Stimulated activated naive B cell treated with anti-CD40 and anti-IgM and Interleukin-4, amounts not matched to agents 10 μg/mL and 1 μg/mL and 100 μg/mL, for 72 hours (primary cell): ENCODE data around the gene PARVB.

Experiments used
- ATAC-seq, 2 donors: fragments of 150-1000 bp; cut with Tn5 transposase; replicated peaks; 2 replicates each; pipeline ENCODE4 v1.10.0; 2021; ENCODE audit warnings: moderate library complexity in 1 of 2
- DNase-seq: peaks from one replicate; pipeline ENCODE4 v3.0.0; 2021
- H3K27ac Mint-ChIP-seq: one replicate; pipeline ENCODE4 v1.8.0; 2022; ENCODE audit warnings: mild to moderate bottlenecking, mixed read lengths
- H3K27me3 Mint-ChIP-seq, 2 donors: one replicate each; pipeline ENCODE4 v1.8.0; 2022; ENCODE audit warnings: mixed read lengths in 2 of 2
- H3K36me3 Mint-ChIP-seq, 2 donors: one replicate each; pipeline ENCODE4 v1.8.0; 2022; ENCODE audit warnings: mixed read lengths in 2 of 2, mild to moderate bottlenecking in 1 of 2
- H3K4me1 Mint-ChIP-seq, 2 donors: one replicate each; pipeline ENCODE4 v1.8.0; 2022; ENCODE audit warnings: mixed read lengths in 2 of 2, mild to moderate bottlenecking in 1 of 2
- H3K4me3 Mint-ChIP-seq, 2 donors: one replicate each; pipeline ENCODE4 v1.8.0; 2022; ENCODE audit warnings: mild to moderate bottlenecking in 2 of 2, mixed read lengths in 2 of 2, moderate library complexity in 1 of 2
- H3K9me3 Mint-ChIP-seq, 2 donors: one replicate each; pipeline ENCODE4 v1.8.0; 2022; ENCODE audit warnings: mixed read lengths in 2 of 2, mild to moderate bottlenecking in 1 of 2

PARVB gene

GRCh38 chr22:44086271-44087088 is 62.4 kb downstream of the PARVB start:
- Mint-ChIP-seq H3K36me3 (peaks cover 33 to 51% of the 10 kb centered on the region in 2 donors), H3K4me1 (peaks cover 10 to 11% of the 10 kb centered on the region in 2 donors), H3K4me3 (no peak overlapping the region), H3K27ac (no peak overlapping the region), H3K9me3 (peaks cover 0 to 7% of the 10 kb centered on the region in 2 donors), H3K27me3 (no peaks in the 10 kb centered on the region)
- DNase-seq: no peak
- no peak for ATAC-seq

DNA sequence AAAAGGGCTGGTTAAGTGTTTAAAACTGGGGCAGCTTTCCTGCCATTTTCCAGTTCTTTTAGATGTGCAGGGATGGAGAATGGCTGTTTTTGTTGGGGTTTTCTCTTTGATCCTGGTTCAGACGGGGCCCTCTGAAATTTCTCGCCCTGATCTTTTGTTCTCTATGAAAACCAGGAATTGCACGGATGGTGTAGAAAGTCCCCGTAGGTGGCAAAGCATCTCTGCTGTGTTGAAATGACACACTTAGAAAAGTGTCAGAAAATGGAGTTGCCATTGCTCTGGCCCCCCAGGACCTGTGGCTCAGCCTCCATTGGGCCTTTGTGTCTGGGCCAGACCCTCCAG is 63.0 kb downstream of the PARVB start:
- H3K27me3 Mint-ChIP-seq: no peaks in the 10 kb centered on the region
- no peak overlapping the region for H3K4me3 Mint-ChIP-seq
- ATAC-seq (no peak), DNase-seq (no peak)
- H3K36me3 Mint-ChIP-seq: peaks cover 33 to 53% of the 10 kb centered on the region in 2 donors
- peaks cover 10 to 12% of the 10 kb centered on the region in 2 donors for H3K4me1 Mint-ChIP-seq
- H3K9me3 Mint-ChIP-seq: peaks cover 0 to 7% of the 10 kb centered on the region in 2 donors
- H3K27ac Mint-ChIP-seq: no peak overlapping the region

GRCh38 chr22:44088976-44089570 is 65.0 kb downstream of the PARVB start:
- no peak for ATAC-seq
- Mint-ChIP-seq H3K36me3 (peaks cover 25 to 59% of the 10 kb centered on the region in 2 donors), H3K9me3 (peaks cover 0 to 3% of the 10 kb centered on the region in 2 donors), H3K27ac (peak overlapping the region; percentile 62), H3K4me3 (peak overlapping the region in 1 of 2 donors; percentile 36), H3K27me3 (no peaks in the 10 kb centered on the region), H3K4me1 (peaks cover 6 to 10% of the 10 kb centered on the region in 2 donors)
- no peak for DNase-seq

- Mint-ChIP-seq H3K27me3 (no peaks in the 10 kb centered on the region), H3K27ac (no peak overlapping the region), H3K36me3 (peaks cover 22 to 56% of the 10 kb centered on the region in 2 donors), H3K4me3 (no peak overlapping the region), H3K9me3 (no peaks in the 10 kb centered on the region), H3K4me1 (peaks cover 6 to 10% of the 10 kb centered on the region in 2 donors)
- DNase-seq (no peak), ATAC-seq (no peak)
Measured at GRCh38 chr22:44089717-44090570, 65.8 kb downstream of the PARVB start.

GRCh38 chr22:44090571-44090905 is 66.4 kb downstream of the PARVB start:
- Mint-ChIP-seq H3K27ac (no peak overlapping the region), H3K9me3 (no peaks in the 10 kb centered on the region), H3K27me3 (no peaks in the 10 kb centered on the region), H3K4me1 (peaks cover 6 to 9% of the 10 kb centered on the region in 2 donors), H3K4me3 (no peak overlapping the region), H3K36me3 (peaks cover 18 to 57% of the 10 kb centered on the region in 2 donors)
- DNase-seq (no peak), ATAC-seq (no peak)

GRCh38 chr22:44091021-44091721 is 67.1 kb downstream of the PARVB start:
- Mint-ChIP-seq H3K4me1 (peaks cover 6% of the 10 kb centered on the region in 2 donors), H3K27ac (no peak overlapping the region), H3K27me3 (no peaks in the 10 kb centered on the region), H3K36me3 (peaks cover 17 to 55% of the 10 kb centered on the region in 2 donors), H3K9me3 (no peaks in the 10 kb centered on the region), H3K4me3 (no peak overlapping the region)
- ATAC-seq (peak; percentile 41), DNase-seq (no peak)

GRCh38 chr22:44091751-44092150 is 67.6 kb downstream of the PARVB start:
- no peak overlapping the region for H3K27ac Mint-ChIP-seq
- H3K36me3 Mint-ChIP-seq: peaks cover 17 to 55% of the 10 kb centered on the region in 2 donors
- ATAC-seq: no peak
- no peak overlapping the region for H3K4me3 Mint-ChIP-seq
- no peak for DNase-seq
- peaks cover 6% of the 10 kb centered on the region in 2 donors for H3K4me1 Mint-ChIP-seq
- H3K27me3 Mint-ChIP-seq: no peaks in the 10 kb centered on the region
- H3K9me3 Mint-ChIP-seq: no peaks in the 10 kb centered on the region

- Mint-ChIP-seq H3K27ac (no peak overlapping the region), H3K27me3 (no peaks in the 10 kb centered on the region), H3K4me3 (no peak overlapping the region), H3K4me1 (peaks cover 6% of the 10 kb centered on the region in 2 donors), H3K36me3 (peaks cover 20 to 57% of the 10 kb centered on the region in 2 donors), H3K9me3 (no peaks in the 10 kb centered on the region)
- DNase-seq (no peak), ATAC-seq (no peak)
Measured at GRCh38 chr22:44092636-44093220, 68.6 kb downstream of the PARVB start.

DNA sequence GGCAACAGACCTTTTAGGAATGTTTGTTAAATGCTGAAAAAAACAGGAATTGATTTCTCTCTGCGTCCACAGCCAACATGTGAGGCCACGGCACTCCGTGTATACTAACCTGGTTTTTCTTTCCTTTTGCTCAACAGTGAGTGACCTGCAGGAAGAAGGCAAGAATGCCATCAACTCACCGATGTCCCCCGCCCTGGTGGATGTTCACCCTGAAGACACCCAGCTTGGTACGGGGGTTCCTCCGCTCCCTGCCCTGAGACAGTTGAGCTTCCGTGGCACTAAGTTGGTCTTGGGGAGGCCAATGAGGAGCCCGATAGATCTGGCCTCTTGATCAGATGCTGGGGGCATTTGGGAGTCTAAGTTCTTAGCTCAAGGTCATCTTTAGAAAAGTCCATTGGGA is 69.7 kb downstream of the PARVB start:
- no peak for ATAC-seq
- Mint-ChIP-seq H3K36me3 (peaks cover 22 to 58% of the 10 kb centered on the region in 2 donors), H3K27ac (no peak overlapping the region), H3K4me1 (peaks cover 6% of the 10 kb centered on the region in 2 donors), H3K9me3 (no peaks in the 10 kb centered on the region), H3K4me3 (no peak overlapping the region), H3K27me3 (no peaks in the 10 kb centered on the region)
- DNase-seq: no peak

GRCh38 chr22:44094751-44095302 is 70.7 kb downstream of the PARVB start:
- ATAC-seq (no peak), DNase-seq (no peak)
- H3K4me3 Mint-ChIP-seq: no peak overlapping the region
- no peaks in the 10 kb centered on the region for H3K9me3 Mint-ChIP-seq
- peaks cover 21 to 60% of the 10 kb centered on the region in 2 donors for H3K36me3 Mint-ChIP-seq
- no peak overlapping the region for H3K27ac Mint-ChIP-seq
- peaks cover 4 to 6% of the 10 kb centered on the region in 2 donors for H3K4me1 Mint-ChIP-seq
- H3K27me3 Mint-ChIP-seq: no peaks in the 10 kb centered on the region

DNA sequence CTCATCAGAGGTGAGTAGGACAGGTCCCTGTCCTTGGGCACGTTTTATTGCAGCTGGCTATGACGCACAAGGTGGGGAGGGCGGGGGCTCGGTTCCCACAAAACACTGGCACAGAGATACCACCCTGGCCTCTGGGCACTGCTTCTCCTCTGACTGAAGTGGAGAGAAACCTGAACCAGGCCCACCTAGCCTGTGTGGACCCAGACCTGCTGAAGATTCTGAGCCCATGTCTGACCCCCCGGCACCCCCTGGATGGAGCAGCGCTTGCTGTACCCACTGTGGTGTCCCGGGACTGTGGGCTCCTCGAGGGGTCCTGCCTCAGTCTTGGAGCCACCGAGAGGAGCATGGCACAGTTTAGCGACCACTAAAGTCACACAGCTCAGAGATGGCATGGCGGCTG is 72.6 kb downstream of the PARVB start:
- Mint-ChIP-seq H3K4me3 (no peak overlapping the region), H3K27ac (no peak overlapping the region), H3K27me3 (no peaks in the 10 kb centered on the region), H3K36me3 (peaks cover 37 to 66% of the 10 kb centered on the region in 2 donors), H3K9me3 (no peaks in the 10 kb centered on the region), H3K4me1 (peaks cover 0 to 2% of the 10 kb centered on the region in 2 donors)
- ATAC-seq (no peak), DNase-seq (no peak)

DNA sequence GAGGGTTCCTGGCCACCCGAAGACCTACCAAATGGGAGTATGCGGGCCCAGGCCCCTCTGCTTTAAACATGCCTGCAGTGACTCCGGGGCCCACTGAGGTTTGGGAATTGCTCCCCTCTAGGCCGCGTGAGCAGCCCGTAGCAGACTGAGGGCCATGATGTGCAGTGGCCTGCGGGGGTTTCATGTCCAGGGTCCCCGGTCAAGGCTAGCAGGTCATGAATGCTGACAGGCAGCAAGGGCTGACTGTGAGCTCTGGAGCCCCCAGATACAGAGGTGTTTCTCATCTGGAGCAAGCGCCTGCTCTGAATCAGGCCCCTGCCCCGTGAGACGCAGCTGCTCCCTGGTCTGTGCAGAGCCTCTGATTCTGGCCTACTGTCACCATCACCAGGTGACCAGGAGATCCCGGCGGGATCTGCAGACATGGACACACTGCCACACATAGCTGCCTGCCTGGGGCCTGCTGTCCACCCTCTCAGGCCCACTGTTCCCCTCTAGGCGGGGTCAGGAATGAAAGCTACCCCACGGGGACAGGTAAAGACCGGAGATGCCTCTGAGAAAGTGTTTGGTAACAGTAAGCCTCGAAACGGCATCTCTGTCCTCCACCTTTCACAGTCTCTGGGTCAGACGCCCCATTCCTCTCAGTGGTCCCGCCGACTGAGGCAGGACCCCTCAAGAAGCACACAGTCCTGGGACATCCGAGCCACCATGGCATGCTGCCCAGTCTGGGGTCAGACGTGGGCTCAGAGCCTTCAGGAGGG is 73.3 kb downstream of the PARVB start:
- no peak overlapping the region for H3K4me3 Mint-ChIP-seq
- H3K27ac Mint-ChIP-seq: no peak overlapping the region
- no peaks in the 10 kb centered on the region for H3K9me3 Mint-ChIP-seq
- H3K4me1 Mint-ChIP-seq: peaks cover 0 to 2% of the 10 kb centered on the region in 2 donors
- peaks cover 44 to 68% of the 10 kb centered on the region in 2 donors for H3K36me3 Mint-ChIP-seq
- H3K27me3 Mint-ChIP-seq: no peaks in the 10 kb centered on the region
- DNase-seq: no peak
- ATAC-seq: no peak
